AG09319 (cell line): ENCODE measurements around the gene PAM.
"Not testable (repeated sequence)": the region's sequence is repeated elsewhere in the genome, so short reads cannot be mapped to it uniquely, and the experiment has no call there.

ENCODE experiments used
- DNase-seq: peaks from one replicate; pipeline ENCODE4 v3.0.0-alpha.2; 2010; ENCODE audit warnings: low read depth; ENCODE audit errors: extremely low read depth
- CTCF ChIP-seq: IDR thresholded peaks from 2 replicates; pipeline ENCODE4 v1.5.1; 2011; ENCODE audit warnings: low read depth, mild to moderate bottlenecking, inconsistent platforms, low read length, moderate library complexity

PAM gene

DNA sequence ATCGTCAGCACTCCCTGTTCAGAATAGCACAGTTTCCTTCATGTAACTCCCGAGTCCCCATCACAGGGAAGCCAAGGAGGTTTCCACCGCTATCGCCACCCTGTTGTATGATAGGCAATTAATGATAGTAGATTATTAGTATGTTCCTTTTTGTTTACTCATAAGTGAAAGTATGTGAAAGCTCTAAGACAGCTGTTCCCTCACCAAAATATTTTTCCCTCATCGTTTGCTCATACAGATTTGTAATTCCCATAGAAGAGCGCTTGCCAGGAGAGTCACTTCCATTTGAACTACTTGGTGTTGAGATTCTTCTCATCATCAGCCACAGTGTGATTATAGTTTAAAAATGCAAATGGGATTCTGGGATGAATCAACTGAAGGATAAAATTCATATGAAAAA, 140.9 kb downstream of the PAM start:
- no peak for TF ChIP-seq CTCF
- DNase-seq = no peak

DNA sequence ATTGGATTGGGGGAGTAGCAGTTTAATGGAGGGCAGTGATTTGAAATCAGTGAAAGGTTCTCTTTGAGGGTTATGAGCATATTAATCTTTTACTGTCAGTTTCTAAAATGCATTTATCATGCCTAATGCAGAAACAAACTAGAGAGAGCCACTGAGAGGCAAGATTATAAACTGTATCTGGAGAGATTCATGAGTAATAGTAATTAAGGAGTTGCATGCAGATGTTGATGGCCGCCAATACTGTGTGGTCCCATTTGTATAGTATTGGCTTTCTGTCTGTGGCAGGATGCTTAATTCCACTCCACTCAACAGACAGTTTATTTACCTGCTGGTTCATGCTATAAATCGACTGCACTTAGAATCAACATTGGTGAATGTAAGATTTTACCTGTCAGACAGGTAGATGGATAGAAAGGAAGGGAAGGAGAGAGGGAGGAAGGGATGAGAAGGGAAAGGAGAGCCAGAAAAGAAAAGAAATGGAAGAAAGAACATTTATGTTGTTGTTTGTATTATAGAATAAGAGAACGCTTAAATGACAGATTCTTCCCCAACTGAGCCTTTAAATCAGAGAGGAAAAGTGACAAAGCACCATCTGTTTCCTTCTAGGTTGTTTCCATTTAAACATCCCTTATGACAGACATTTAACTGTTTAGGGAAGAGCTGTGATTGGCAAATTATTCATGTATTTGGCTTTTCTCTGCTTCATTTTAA, 146.5 kb downstream of the PAM start:
- TF ChIP-seq CTCF = no peak
- no peak for DNase-seq

DNA sequence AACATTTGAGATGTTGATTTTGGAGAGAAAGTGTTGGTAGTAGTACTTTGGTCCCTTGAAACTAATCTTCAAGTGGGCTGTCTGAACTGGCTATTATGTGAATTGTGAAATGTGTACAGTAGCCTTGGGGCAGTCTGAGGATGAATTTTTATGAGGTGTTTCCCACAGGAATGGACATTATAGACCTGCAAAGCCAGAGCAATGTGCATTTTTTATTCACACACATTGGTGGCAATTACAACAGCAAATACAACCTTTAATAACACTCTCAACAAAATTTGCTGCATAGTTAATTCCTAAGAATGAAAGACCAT, 147.0 kb downstream of the PAM start:
- no peak for DNase-seq
- TF ChIP-seq CTCF = no peak

- no peak for TF ChIP-seq CTCF
- no peak for DNase-seq
Measured at GRCh38 chr5:102902647-102903046, 147.5 kb downstream of the PAM start.

- DNase-seq = no peak
- no peak for TF ChIP-seq CTCF
Measured at GRCh38 chr5:102903074-102903871, 148.2 kb downstream of the PAM start.

GRCh38 chr5:102905056-102905455, 150.0 kb downstream of the PAM start:
- no peak for TF ChIP-seq CTCF
- DNase-seq = no peak

DNA sequence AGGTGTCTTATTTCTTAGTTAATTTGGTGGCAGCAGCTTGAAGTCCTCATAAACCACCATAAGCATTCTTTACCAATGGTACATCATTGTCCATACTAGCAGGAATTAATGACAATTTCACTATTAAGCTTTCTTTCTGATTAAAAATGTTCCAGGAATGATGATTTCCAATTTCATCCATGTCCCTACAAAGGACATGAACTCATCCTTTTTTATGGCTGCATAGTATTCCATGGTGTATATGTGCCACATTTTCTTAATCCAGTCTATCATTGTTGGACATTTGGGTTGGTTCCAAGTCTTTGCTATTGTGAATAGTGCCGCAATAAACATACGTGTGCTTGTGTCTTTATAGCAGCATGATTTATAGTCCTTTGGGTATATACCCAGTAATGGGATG, 152.0 kb downstream of the PAM start:
- not testable (repeated sequence) for DNase-seq
